Measurements from ENCODE around the gene ZNF750.
A peak's percentile ranks its signal among the peaks of the same experiment; 100 is the strongest.

Gene ZNF750

GRCh38 chr17:82859431-82860403 is 19.9 kb upstream of the ZNF750 start:
- DNase-seq, result no peak

GRCh38 chr17:82858376-82859126 is 18.7 kb upstream of the ZNF750 start:
- no peak for DNase-seq

GRCh38 chr17:82856361-82856760 is 16.5 kb upstream of the ZNF750 start:
- no peak for DNase-seq

- no peak for DNase-seq
Measured at GRCh38 chr17:82854226-82854625, 14.4 kb upstream of the ZNF750 start.

GRCh38 chr17:82851381-82851780 is 11.6 kb upstream of the ZNF750 start:
- DNase-seq, result no peak

- DNase-seq, result no peak
Measured at GRCh38 chr17:82849076-82849945, 9.5 kb upstream of the ZNF750 start.

GRCh38 chr17:82848022-82848592 is 8.3 kb upstream of the ZNF750 start:
- no peak for DNase-seq

GRCh38 chr17:82846061-82846691 is 6.4 kb upstream of the ZNF750 start:
- DNase-seq, result no peak

- no peak for DNase-seq
Measured at GRCh38 chr17:82845163-82845807, 5.5 kb upstream of the ZNF750 start.

- DNase-seq, result no peak
Measured at GRCh38 chr17:82844796-82845162, 5.0 kb upstream of the ZNF750 start.

GRCh38 chr17:82843904-82844680 is 4.3 kb upstream of the ZNF750 start:
- DNase-seq, result no peak

GRCh38 chr17:82841921-82842596 is 2.2 kb upstream of the ZNF750 start:
- no peak for DNase-seq

- DNase-seq, result no peak
Measured at GRCh38 chr17:82840431-82840831, 609 bp upstream of the ZNF750 start.

- DNase-seq, result no peak
Measured at GRCh38 chr17:82838386-82839063, 1.3 kb downstream of the ZNF750 start.

GRCh38 chr17:82837586-82838320 is 2.1 kb downstream of the ZNF750 start:
- no peak for DNase-seq

- peak; percentile 41 for DNase-seq
Measured at GRCh38 chr17:82836823-82837357, 2.9 kb downstream of the ZNF750 start.

GRCh38 chr17:82835766-82836512 is 3.9 kb downstream of the ZNF750 start:
- peak; percentile 85 for DNase-seq

- no peak for DNase-seq
Measured at GRCh38 chr17:82835122-82835521, 4.7 kb downstream of the ZNF750 start.
